Brain pericyte (primary cell): ENCODE results near the gene PHB1.
A peak's percentile ranks its signal among the peaks of the same experiment; 100 is the strongest.

Experiments used
- DNase-seq: peaks from one replicate; pipeline ENCODE4 v3.0.0-alpha.2; 2012; ENCODE audit warnings: low read depth, low spot score

PHB1 gene

DNA sequence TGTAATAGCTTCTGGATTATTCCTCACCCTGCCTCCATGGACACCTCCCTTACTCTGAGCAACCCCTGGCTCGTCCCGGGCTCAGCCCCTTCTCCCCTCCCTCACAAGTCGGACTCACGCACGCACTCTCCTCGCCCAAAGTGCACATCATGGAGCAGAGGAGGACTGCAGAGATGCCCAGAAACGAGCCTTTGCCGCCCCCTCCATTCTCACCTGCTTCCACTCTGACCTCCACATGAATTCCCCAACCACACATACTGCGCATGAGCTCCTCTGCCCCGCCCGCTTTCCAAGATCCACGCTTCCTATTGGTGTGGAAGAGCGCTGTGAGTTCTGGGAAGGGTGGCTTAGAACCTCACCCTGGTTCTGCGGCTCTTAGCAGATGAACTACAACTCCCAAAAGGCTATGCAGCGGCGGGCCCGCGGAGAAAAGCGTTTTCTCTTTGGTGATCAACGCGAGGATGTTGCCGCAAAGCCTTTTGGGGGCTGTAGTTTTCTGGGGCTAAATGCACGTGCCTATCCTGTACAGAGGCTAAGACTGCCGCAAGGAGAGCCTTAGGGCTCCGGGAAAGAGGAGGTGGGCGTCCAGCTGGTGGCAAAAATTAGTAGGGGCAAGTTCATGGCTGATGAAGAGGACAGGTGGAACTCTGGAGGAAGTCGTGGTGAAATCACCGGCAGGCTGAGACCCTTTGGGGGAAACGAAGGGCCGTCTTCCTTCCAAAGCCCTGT lies at the start of gene PHB1:
PHB1 (minus strand) TSS at position 261 of the 729 bp plus-strand sequence. CDS start 1,618 bp downstream, outside the sequence.
- DNase-seq, result peak; percentile 86

DNA sequence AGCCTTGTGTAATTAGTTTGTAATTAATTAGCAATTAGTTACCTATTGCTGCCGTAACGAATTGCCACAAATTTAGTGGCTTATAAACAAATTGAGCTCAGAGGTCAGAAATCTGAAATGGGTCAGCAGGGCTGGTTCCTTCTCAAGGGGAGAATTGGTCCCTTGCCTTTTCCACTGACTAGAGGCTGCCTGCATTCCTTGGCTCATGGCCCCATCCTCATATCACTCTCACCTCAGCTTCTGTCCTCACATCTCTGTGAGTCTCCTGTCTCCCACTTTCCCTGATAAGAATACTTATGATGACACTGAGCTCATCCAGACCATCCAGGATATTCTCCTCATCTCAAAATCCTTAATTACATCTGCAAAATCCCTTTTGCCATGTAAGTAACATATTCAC lies 49.4 kb upstream of the PHB1 start:
- DNase-seq, result no peak

GRCh38 chr17:49461580-49461979 lies 46.9 kb upstream of the PHB1 start:
- DNase-seq, result no peak

GRCh38 chr17:49460401-49460800 lies 45.7 kb upstream of the PHB1 start:
- no peak for DNase-seq

DNA sequence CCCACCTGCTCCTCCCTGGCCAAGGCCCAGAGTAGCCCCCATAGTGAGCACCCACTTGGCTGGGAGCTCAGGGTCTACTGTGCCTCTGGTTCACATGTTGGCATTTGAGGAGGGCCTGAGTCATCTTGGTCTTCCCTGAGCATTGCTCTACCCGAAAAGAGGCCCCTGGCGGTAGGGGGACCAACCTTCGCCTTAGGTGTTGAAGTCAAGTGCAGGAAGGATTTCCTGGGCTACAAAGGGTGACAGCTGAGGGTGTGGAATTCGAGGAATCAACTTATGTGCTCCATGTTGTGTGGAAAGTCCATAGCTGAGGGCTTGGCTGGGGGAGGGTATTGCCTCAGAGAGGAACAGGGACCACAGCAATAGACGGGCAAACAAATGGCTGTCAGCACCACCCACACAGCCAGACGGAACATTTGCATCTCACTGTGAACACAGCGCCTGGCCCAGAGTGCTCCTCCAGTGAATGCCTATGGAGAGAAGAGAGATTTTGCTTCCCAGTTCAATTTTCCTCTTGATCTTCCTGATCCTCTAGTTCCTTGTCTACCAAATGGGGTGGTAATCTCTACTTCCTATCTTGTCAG lies 44.8 kb upstream of the PHB1 start:
- no peak for DNase-seq

DNA sequence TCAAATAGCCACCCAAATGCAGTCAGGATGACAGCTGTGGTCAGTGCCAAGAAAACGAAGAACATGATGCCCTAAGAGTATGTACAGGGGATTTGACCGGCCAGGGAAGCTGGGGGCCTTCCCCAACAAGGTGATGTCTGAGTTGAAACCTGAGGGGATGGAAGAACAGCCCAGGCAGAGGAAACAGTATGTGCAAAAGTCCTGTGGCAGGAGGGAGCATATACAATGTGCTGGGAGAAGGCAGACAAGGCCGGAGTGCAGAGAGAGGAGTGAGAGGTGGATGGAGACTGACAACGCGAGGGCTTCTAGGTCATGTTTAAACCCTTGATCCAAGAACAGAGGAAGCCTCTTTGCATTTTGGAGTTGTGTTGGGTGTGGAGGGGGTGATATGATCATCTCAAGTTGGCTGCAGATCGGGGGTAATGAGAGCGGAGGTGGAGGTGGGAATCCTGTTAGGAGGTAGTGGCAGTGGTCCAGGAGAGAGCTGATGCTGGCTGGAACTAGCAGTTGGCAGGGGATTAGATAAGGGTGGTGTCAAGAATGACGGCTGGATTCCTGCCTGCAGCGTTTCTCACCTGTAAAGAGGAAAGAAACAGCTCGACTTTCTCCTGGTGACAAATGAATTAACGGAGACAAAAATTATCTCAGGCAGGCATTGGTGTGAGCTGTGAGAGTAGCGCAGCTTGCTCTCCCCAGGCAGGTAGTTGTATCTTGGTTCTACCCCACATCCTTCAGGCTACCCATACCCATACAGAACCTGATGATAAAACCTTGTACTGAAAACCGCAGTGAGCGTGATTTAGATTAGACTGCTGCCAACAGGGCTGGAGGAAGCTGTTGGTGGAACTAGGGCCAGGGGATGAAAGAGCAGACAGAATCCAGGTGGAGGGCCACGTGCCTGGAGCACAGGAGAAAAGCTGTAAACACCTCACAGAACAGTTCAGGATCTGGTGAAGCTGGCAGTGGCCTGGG lies 43.2 kb upstream of the PHB1 start:
- DNase-seq, result no peak

GRCh38 chr17:49456183-49456965 lies 41.7 kb upstream of the PHB1 start:
- no peak for DNase-seq

DNA sequence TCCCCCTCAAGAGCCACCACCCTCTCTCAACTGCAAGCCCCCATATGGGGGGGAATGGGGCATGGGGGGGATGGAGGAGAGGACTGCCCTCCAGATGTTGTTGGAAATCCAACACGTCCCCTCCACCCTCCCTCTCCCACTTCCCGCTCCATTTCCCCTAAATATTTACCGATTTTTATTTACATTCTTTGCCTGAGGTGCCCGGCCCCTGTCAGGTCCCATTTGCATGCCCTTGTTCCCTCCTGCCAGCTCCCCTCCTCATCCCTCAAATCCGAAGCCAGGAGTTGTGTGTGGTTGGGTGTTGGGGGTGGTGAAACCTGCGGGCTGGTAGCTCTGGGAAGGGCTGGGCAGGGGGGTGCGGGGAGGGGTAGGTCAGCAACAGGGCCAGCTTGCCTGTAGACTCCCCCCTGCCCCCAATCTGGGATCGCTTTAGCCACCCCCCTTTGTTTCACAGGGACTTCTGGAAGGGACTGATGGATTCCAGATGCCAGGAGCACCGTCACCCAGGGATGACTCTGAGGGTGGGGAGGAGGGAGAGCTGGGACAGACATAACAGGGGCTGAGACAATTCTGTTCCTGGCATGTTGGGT lies 40.7 kb upstream of the PHB1 start:
- DNase-seq, result no peak

GRCh38 chr17:49454050-49454449 lies 39.4 kb upstream of the PHB1 start:
- DNase-seq, result no peak

DNA sequence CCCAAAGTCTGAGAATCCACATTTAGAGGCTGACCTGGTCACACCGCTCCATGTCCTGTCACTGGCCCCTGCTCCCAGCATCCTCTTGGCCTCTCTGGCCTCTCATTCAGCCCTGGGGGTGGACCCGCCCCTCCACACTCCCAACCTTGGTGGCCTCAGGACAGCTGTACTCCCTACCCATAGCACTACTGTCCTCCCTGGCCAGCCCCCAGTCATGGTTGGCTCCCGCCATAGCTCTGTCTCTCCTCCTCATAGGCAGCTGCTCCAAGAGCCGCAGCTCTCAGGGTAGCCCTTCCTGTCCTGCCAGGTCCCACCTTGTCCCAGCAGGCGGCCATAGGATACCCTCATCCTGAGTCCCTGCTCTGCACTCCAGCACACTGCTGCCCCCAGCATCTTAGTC lies 38.0 kb upstream of the PHB1 start:
- no peak for DNase-seq

- no peak for DNase-seq
These were observed 37.5 kb upstream of the PHB1 start for GRCh38 chr17:49452201-49452600.

GRCh38 chr17:49450735-49451134 lies 36.1 kb upstream of the PHB1 start:
- no peak for DNase-seq

DNA sequence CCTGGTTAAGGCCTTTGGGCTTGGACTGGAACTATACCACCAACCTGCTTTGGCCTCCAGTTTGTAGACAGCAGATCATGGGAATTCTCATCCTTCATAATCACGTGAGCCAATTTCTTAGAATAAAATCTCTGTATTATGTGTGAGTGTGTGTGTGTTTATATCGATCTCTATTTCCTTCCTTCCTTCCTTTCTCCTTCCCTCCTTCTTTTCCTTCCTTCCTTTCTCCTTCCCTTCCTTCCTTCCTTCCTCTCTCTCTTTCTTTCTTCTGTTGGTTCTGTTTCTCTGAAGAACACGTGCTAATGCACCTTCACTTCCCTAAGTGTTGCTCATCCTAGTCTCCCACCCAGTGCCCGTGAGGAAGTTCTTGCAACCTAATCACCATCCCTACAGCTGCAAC lies 35.5 kb upstream of the PHB1 start:
- no peak for DNase-seq

GRCh38 chr17:49447628-49448302 lies 33.1 kb upstream of the PHB1 start:
- DNase-seq, result no peak

DNA sequence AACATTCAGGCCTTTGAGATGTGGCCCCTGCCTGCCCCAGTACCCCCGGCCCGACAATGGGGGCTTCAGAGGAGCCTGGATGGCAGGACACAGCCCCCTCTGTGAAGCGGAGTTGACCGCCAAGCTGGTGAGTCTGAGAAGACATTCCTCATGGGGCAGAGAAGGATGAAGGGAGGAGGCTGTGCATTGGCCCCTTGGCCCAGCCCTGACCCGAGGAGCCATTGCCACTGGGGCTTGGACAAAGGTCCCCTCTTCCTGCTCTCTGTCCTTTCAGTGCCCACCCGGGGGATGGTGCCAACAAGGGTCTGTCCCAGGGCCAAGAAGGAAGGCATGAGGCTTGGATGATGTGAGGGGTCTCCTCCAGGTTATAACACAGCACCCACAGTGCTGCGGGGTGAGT lies 30.9 kb upstream of the PHB1 start:
- DNase-seq, result no peak

DNA sequence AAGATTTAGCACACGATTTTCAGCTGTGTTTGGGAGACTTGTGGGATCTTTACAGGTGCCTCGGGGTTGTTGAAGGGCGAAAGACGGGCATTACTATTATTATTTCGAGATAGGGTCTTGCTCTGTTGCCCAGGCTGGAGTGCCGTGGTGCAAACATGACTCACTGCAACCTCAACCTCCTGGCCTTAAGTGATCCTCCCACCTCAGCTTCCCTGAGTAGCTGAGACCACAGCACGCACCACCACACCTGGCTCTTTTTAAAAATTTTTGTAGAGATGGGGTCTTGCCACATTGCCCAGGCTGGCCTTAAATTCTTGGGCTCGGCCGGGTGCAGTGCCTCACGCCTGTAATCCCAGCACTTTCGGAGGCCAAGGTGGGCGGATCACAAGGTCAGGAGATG lies 29.7 kb upstream of the PHB1 start:
- no peak for DNase-seq

DNA sequence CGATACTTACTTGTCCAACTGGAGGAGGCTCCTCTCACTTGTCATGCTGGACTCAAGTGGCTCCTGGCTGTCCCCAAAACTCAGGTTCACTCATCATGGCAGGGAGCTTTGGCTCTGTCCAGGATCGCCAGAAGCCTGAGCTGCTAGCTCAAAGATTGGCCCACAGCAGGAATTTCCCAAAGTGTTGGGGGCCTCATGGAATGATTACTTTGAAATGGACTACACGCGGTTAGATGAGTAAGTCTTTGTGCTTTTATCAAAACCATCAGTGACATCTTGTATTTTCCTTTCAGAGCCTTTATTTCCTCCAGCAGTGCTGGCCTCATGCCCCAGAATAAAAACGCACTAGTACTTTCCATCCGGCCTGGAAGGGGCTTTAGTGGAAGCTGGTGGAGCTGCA lies 29.2 kb upstream of the PHB1 start:
- no peak for DNase-seq

GRCh38 chr17:49442041-49442440 lies 27.4 kb upstream of the PHB1 start:
- no peak for DNase-seq

DNA sequence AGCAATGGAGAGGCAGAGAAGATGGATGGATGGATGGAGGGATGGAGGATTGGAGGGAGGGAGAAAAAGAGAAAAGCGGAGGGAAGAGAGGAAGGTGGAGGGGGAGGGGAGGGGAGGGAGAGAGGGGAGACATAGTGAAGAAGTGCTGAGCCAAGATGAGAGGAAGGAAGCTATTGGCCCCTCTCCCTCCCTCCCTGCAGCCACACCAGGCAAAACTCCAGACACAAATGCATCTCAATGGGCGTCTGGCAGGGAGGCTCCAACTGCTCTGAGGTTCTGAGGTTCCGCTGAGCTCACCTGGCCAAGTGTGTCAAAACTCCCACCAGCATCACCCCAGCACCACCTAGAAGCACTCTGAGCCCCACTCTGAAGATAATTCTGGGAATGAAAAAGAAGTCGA lies 26.9 kb upstream of the PHB1 start:
- DNase-seq, result no peak

- DNase-seq, result no peak
These were observed 25.9 kb upstream of the PHB1 start for GRCh38 chr17:49440581-49440980.
